ENCODE results near the gene RNF224.
"Not testable (repeated sequence)": the region's sequence is repeated elsewhere in the genome, so short reads cannot be mapped to it uniquely, and the experiment has no call there.

Gene RNF224

GRCh38 chr9:137228506-137228967 is 1.2 kb downstream of the RNF224 start:
- DNase-seq (ENCODE audit: low read depth): no peak

- no peak for DNase-seq (ENCODE audit: low read depth)
Measured at GRCh38 chr9:137228968-137229896, 1.9 kb downstream of the RNF224 start.

GRCh38 chr9:137229903-137230704 is 2.8 kb downstream of the RNF224 start:
- no peak for DNase-seq (ENCODE audit: low read depth)

GRCh38 chr9:137230705-137231371 is 3.5 kb downstream of the RNF224 start, which contains the start of gene SLC34A3:
Gene SLC34A3, plus strand, starts transcription at chr9:137230901. Its CDS starts 802 bp downstream, at chr9:137231703.
- no peak for DNase-seq (ENCODE audit: low read depth)

- no peak for DNase-seq (ENCODE audit: low read depth)
Measured at GRCh38 chr9:137231372-137232039, 4.2 kb downstream of the RNF224 start.

GRCh38 chr9:137232101-137232500 is 4.8 kb downstream of the RNF224 start:
- no peak for DNase-seq (ENCODE audit: low read depth)

- no peak for DNase-seq (ENCODE audit: low read depth)
Measured at GRCh38 chr9:137232510-137232909, 5.2 kb downstream of the RNF224 start.

GRCh38 chr9:137233143-137233980 is 6.1 kb downstream of the RNF224 start:
- no peak for DNase-seq (ENCODE audit: low read depth)

- DNase-seq (ENCODE audit: low read depth): no peak
Measured at GRCh38 chr9:137234055-137234697, 6.9 kb downstream of the RNF224 start.

- DNase-seq (ENCODE audit: low read depth): no peak
Measured at GRCh38 chr9:137234758-137235423, 7.6 kb downstream of the RNF224 start.

- no peak for DNase-seq (ENCODE audit: low read depth)
Measured at GRCh38 chr9:137235424-137236237, 8.3 kb downstream of the RNF224 start.

- DNase-seq (ENCODE audit: low read depth): peak; percentile 87
Measured at GRCh38 chr9:137236238-137236935, 9.1 kb downstream of the RNF224 start.

GRCh38 chr9:137236936-137237421 is 9.7 kb downstream of the RNF224 start:
- DNase-seq (ENCODE audit: low read depth): no peak

GRCh38 chr9:137237759-137238726 is 10.7 kb downstream of the RNF224 start:
- DNase-seq (ENCODE audit: low read depth): no peak

GRCh38 chr9:137239541-137240200 is 12.4 kb downstream of the RNF224 start:
- not testable (repeated sequence) for DNase-seq (ENCODE audit: low read depth)

GRCh38 chr9:137240318-137240840 is 13.1 kb downstream of the RNF224 start:
- peak; percentile 69 for DNase-seq (ENCODE audit: low read depth)

Measured in stimulated activated CD4-positive, alpha-beta T cell treated with anti-CD3 and anti-CD28 coated beads, Interleukin-2, amount 100 ng/mL, for 4 hours (primary cell).